GM12874 (cell line): Measurements from ENCODE around the gene SORCS2.

Experiments
- TF ChIP-seq, protein P1 (sequence below): IDR thresholded peaks from 2 replicates; pipeline ENCODE4 v1.5.1; 2011; ENCODE audit warnings: low read depth, mild to moderate bottlenecking, control low read depth, low read length, moderate library complexity; ENCODE audit not compliant: insufficient read depth

The SORCS2 gene

DNA sequence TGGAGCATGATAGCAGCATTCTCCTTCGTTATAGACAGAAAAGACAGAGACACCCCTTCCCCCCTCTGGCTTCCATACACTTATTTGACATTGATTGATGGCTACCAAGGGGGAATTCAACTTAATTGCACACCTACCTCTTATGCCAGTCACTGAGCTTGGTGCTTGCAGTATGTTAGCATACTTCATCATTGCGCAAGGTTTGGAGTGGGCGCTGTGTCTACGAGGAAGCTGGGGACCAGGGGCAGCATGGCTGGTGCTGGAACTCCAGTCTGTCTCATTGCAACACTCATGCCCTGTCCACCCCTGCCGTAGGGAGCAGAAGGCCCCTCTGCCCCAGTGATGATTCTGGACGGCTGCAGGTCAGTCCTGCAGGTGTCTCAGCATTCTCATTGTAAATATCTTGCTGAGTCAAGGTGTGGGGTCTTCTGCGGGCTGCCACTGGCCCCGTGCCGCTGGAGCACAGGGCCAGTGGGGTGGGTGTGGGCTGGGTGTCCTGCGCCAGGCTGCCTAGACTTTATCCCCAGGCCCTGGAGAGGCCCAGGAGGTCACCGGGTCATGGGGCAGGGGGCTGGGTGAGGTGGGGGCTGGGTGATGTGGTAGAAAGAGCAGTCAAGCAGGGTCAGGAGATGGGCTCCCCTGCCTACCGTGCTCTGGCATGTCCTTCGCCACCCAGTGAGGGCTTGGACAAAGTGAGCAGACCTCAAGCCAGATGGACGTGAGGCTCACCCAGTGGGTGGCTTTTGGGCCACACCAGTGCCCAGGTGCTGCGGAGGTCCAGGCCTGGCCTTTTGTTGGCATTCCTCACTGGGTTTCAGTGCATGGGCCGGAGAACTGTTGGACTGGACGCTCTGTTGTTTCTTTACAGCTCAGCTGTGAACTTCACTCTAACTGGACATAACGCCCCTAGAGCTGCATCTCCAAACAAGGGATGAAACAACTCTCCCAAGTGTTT is 156.9 kb downstream of the SORCS2 start:
- TF ChIP-seq, protein P1, sequence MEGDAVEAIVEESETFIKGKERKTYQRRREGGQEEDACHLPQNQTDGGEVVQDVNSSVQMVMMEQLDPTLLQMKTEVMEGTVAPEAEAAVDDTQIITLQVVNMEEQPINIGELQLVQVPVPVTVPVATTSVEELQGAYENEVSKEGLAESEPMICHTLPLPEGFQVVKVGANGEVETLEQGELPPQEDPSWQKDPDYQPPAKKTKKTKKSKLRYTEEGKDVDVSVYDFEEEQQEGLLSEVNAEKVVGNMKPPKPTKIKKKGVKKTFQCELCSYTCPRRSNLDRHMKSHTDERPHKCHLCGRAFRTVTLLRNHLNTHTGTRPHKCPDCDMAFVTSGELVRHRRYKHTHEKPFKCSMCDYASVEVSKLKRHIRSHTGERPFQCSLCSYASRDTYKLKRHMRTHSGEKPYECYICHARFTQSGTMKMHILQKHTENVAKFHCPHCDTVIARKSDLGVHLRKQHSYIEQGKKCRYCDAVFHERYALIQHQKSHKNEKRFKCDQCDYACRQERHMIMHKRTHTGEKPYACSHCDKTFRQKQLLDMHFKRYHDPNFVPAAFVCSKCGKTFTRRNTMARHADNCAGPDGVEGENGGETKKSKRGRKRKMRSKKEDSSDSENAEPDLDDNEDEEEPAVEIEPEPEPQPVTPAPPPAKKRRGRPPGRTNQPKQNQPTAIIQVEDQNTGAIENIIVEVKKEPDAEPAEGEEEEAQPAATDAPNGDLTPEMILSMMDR = no peak

DNA sequence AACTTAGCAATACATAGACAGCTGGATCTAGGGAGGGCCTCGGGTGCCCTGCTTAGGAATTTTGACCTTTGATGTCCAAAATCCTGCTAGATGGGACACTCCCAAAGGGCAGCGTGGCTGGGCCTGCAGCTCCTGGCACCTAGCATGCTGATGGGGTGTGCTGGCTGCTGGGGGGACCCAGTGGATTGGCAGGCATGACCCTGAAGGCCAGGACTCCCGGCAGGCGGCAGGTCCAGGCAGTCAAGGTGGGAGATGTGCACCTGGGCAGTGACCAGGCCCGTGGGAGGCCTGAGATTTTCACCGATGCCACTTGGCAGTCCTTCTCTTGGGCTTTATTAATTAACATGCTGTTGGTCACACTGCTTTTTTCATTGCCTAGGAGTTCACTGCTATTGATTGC is 158.1 kb downstream of the SORCS2 start:
- TF ChIP-seq, protein P1 = no peak

DNA sequence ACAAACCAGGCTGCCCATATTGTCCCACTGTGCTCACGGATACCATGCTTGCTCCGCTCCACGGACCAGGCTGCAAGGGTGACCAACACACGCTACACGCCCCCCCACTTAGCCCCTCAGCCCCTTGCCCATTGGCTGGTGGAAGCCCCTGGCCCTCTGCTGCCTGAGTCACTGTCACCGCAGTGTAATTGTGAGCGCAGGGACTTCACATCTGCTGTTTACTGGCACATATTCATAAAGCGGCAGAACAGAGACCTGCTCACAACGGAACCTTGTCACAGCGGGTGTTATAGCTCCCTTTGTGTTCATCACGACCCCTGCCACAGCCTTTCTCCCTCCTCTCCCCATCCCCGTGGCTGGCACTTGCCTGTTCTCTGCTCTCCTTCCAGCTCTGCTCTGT is 158.7 kb downstream of the SORCS2 start:
- TF ChIP-seq, protein P1 = no peak

DNA sequence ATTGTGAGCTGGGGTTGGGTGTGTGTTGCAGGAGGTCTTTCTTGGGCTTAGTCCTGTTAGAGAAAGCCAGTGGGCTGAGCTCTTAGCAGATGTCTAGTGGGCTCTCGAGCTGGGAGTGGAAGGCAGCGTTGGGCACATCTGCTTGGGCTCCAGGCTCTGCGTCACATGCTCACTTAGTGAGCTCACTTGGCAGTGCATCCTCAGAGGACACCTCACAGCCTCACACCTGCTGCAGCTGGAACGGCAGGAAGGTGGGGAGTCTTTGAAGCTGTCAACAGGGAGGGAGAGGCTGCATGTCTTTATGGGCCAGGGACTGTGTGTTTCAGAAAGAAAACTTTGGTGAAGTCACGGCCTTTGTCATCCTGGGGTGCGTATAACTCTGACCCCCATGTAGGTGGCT is 160.1 kb downstream of the SORCS2 start:
- TF ChIP-seq, protein P1 = no peak

DNA sequence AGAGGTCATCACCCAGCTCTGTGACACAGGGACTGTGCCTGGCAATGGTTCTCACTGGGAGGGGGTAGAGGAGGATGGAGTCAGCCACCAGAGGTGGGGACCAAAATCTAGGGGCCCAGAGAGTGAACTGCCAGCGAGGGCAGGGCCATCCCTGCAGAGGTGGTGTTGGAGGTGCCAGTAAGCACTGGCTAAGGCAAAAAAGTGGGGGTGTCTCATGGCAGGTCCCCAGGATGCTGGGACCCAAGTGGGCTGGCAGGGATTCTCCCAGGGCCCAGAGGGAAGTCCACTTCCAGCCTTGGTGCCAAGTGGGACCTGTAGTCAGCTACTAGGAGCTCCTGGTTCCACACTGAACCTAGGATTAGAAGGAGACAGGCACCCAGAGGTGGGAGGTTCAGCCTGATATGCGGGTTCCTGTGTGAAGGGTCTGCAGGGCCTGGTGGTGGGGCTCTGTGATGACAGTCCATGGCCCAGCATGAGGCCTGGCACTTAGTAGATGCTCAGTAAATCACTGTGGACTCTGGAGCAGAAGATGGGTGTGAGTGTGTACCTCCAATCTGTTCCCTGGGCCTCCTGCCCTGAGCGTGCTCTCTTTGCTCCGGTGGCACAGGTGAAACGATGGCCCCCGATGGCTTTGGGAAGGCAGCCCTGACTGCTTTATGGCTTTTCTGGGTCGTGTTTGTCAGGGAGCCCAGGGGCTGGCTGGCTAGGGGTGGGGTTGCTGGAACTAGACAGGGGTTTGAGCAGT is 160.9 kb downstream of the SORCS2 start:
- TF ChIP-seq, protein P1 = no peak

DNA sequence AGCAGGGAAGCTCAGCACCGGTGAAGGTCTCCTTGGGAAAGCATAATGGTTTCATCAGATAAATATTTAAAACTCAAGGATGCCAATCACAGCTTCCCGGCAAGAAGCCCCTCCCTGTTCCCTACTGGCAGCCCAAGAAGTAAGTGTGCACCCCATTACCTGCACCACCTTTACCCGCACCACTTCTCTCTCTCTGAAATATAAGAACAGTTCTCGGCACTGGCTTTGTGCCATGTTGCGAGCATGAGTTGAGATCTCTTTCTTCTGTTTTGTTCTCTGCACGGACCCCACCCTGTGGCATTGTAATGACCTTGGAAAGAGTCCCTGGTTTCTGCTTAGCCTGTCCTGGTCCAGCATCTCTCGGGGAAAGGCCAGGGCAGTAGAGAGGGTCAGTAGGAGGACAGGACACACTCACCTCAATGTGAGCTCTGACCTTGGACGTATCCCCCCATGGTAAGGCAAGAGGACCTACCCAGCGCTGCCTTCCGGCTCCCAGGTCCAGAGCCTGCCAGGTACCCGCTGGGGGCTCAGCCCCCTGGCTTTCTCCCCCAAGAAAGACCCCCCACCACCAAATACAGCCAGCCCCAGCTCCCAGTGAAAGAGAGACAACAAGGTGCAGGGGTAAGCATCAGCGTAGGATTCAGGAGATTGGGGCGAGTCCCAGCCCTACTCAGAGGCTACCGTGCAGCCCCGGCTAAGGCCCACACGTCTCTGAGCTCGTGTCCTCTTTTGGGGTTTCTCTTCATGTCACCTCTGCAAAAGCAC is 161.7 kb downstream of the SORCS2 start:
- TF ChIP-seq, protein P1 = no peak

DNA sequence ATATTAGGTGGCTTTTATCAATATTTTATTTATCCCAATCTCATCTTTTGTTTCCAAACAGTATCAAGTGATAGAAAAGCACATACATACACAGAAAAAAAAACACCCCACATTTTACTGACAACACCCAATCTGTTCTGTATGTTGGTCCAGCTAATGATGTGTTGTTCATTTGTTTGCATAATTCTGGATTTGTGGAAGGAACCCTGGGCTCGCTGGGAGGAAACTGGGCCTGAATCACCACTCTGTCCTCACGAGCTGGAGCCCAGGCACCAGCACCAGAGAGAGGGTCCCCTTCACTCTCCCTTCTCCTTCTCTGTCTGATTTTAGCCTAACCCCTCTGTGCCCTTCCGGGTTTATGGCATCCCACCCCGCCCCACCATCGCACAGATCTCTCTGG is 162.6 kb downstream of the SORCS2 start:
- TF ChIP-seq, protein P1 = no peak
